ENCODE measurements around the gene PNPLA2. TPM values are rescaled to one million over a fixed set of nuclear protein-coding genes. Genes with fewer than 3 reads are reported as not detected.

PNPLA2 gene
- total and polyA plus RNA-seq, 2 of the 8 experiments (the other 6 are each of a cell fraction or from before 2014, with no cell fraction given) = 30.9 to 62.1 TPM

DNA sequence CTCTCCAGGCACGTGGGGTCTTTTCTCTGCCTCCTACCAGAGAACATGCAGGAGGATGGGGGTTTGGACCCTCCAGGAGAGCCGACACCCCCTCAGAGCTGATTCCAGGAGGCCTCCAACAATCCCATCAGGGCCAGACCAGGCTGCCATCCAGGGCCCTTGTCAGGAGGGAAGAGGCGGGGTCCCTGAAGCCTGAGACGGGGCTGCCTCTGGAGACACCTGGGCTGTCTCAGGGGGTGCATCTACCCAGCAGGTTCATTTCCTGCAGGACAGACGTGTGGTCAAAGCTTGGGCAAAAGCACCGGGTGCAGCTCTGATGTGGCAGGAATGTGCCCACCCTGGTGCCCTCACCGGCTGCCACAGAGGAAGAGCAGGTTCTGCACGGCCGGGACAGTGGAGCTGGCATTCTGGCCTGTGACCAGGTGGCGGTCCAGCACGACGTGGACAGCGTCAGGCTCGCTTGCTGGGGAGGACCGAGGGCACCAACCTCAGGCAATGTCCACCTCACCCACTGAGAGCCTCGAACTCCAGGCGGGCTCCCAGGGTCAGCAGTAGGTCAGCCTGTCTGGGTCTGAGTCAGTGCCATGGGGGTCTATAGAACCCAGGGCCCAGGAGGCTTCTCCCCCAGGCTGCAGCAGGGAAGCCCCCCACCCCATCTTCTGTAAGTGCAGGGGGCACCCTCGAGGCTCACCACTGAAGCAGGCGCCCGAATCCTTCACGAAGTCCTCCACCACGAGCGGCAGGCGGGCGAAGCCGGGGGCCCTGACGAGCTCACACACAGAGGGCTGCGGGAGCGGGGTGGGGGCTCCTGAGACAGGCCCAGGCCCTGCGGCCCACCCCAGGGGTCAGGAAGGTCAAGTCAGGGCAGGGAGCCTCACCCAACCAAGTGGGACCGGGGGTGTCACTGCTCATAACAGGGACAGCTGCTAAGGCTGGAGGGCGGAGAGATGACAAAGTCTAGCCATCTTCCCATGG is 47.8 kb upstream of the PNPLA2 start (continued):
- TF ChIP-seq HDAC6 (IDR thresholded peaks at IDR 0.05; ENCODE audit: low read depth, low read length) (no peak), EGR1 (IDR thresholded peaks at IDR 0.05; ENCODE audit: borderline replicate concordance, low read depth, low read length) (no peak), RXRA (IDR thresholded peaks at IDR 0.05; ENCODE audit: insufficient read depth, low read depth, low read length) (no peak)

All from H1 (cell line).